GM21381 (cell line): ENCODE data around the gene VEGFB.

Source experiments
- ATAC-seq: cut with Tn5 transposase; IDR thresholded peaks from one replicate; pipeline ENCODE4 v1.9.1; 2021; ENCODE audit warnings: mild to moderate bottlenecking, moderate library complexity; ENCODE audit not compliant: unreplicated experiment

Gene VEGFB

GRCh38 chr11:64230171-64230984 is 4.0 kb upstream of the VEGFB start, which contains the start of gene DNAJC4:
Gene DNAJC4, plus strand, starts transcription at chr11:64230548. Its CDS starts 307 bp downstream, at chr11:64230855.
- peak; percentile 46 for ATAC-seq

DNA sequence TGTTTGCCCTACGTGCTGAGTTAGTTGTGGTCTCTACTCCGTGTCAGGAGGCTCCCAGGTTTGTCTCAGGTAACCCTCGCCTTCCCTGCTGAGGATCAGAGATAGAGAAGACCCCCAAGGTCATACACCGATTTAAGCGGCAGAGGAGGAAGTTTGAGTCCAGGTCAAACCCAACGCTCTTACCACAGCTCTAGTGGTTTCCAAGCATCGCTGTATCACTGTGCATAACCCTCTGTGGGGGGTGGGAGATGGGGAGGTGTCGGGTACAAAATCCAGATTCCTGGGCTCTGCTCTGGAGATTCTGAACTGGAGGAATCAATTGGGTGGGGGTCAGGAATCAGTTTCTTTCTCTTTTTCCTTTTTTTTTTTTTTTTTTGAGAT is 3.4 kb upstream of the VEGFB start:
- no peak for ATAC-seq

GRCh38 chr11:64231546-64231945 is 2.8 kb upstream of the VEGFB start:
- no peak for ATAC-seq

DNA sequence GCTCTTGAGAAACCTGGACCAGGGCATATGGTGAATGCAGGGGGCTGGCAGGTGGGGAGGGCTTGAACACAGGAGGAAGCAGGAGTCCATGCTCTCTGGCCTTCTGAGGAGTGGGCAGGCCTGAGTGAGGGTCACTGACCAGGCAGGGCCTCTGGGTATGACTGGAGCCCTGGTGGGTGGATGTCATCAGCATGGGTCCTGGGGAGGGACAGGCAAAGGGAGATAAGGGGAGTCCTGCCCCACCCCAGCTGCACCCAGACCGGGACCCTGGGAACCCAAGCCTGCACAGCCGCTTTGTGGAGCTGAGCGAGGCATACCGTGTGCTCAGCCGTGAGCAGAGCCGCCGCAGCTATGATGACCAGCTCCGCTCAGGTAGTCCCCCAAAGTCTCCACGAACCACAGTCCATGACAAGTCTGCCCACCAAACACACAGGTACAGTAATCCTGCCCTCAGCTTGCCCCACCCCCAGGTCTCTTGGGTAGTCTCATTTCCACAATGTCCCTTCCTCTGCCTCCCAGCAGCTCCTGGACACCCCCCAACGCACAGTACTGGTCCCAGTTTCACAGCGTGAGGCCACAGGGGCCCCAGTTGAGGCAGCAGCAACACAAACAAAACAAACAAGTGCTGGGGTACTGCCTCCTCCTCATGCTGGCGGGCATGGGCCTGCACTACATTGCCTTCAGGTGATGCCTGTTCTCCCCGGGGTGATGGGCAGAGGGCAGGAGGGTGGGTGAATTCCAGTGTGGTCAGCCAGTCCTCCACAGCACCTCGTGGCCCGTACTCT is 2.0 kb upstream of the VEGFB start:
- ATAC-seq, result no peak

DNA sequence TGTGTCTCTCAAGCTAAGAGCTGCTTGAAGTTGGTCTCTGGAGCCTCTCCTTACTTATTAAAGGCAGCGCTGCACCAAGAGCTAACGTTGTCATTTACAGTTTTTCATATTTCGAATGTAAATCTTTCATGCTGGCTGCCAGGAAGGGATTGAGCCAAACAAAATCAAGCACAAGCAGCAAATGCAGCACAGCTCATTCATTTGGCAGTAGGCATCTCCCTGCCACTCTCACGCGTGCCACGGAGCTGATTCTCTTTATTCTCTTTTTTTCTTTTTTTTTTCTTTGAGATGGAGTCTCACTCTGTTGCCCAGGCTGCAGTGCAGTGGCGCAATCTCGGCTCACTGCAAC is 1.4 kb upstream of the VEGFB start:
- no peak for ATAC-seq

DNA sequence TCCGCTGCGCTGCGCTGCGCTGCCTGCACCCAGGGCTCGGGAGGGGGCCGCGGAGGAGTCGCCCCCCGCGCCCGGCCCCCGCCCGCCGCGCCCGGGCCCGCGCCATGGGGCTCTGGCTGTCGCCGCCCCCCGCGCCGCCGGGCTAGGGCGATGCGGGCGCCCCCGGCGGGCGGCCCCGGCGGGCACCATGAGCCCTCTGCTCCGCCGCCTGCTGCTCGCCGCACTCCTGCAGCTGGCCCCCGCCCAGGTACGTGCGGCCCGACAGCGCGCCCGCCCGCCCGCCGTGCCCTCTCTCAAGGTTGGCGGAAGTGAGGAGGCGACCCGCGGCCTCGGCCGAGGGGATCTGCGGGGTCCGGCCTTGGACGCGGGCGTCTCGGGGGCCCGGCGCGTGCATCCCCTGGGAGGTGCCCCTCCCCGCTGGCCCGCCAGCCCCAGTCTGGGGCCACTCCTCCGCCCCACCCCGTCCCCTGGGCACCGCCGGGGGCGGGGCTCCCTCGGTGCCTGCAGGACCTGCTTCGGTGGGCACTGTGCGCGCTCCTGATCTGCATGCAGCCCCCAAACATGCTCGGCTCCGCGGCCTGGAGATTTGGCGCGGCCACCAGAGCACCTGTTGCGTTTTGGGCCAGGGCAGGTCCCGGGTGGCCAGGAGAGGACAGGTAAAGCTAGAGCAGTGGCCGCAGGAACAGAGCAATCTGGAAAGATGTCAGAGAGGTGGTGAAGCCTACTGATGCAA is 429 bp downstream of the VEGFB start:
- peak; percentile 20 for ATAC-seq

GRCh38 chr11:64235437-64236161 is 1.2 kb downstream of the VEGFB start:
- ATAC-seq, result no peak

DNA sequence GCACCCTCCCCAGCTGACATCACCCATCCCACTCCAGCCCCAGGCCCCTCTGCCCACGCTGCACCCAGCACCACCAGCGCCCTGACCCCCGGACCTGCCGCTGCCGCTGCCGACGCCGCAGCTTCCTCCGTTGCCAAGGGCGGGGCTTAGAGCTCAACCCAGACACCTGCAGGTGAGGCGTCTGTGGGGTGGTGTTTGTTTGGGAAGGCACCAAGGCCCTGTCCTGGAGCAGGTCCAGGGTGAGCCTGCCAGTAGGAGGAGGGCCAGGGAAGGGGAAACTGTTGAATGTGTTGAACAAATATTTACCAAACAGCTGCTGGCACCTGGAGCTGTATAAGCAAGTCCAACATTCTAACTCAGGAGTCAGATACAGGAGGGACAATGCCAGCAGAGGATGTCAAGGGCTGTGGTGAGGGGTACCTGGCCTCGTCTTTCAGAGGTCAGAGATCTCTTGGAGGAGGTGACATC is 3.1 kb downstream of the VEGFB start:
- ATAC-seq, result no peak

GRCh38 chr11:64238076-64238475 is 3.7 kb downstream of the VEGFB start:
- no peak for ATAC-seq

DNA sequence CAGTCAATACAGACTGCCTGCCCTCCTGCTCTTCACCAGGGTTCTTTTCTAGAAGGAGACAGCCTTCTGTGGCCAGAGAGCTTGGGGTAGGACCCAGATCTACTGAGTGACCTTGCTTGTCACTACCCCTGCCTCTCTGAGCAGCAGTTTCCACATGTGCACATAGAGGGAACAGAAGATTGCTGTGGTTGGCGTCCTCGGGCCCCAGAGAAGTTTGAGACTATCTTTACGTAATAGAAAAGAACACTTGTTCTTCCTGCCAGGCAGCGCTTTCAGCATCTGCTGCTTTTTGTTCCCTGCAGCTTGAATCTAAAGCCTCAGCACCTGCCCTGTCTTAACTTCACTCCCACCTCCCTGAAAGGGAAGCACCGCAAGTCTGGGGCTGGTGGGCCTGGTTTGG is 4.6 kb downstream of the VEGFB start:
- ATAC-seq, result no peak

GRCh38 chr11:64239662-64240434 is 5.5 kb downstream of the VEGFB start:
- ATAC-seq, result peak; percentile 3

DNA sequence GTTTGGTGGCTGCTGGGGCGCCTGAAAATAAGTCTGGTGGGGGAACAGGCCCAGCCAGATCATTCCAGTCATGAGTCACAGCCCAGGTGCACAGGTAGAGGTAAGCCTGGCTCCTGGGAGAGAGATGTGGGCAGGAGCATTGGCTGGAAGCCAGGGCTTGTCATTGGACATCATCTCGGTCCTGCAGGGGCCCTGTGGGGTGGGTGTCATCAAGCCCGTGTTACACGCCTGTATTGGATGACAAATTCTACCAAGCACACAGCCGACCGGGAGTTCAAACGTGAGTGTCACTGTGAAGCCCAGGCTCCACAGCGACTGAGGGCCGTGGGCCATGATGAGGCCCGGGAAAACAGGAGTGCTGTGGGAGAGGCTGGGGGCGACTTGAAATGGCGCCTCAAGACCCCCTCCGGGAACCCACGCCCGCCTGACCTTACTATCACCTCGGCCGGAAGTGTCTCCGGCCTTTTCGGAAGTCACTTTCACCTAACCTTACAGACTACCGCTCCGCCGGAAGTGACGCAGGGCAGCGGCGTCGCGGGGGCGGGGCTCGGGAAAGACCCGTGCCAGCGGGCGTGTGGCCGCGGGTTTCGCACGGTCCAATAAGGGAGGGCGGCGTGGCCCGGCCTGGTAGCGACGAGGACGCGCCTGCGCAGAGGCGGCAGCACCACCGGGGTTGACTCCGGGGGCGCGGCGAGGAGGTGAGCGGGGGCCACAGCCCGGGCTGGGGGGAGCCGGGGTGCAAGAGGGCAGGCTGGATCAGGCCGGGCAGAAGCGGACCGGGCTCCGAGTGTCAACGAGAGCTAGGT is 6.3 kb downstream of the VEGFB start, which contains the start of gene FKBP2:
TSS of gene FKBP2 (plus strand) at position 661 of the 806 bp plus-strand sequence. CDS start 1,293 bp downstream, outside the sequence.
- ATAC-seq, result peak; percentile 44

DNA sequence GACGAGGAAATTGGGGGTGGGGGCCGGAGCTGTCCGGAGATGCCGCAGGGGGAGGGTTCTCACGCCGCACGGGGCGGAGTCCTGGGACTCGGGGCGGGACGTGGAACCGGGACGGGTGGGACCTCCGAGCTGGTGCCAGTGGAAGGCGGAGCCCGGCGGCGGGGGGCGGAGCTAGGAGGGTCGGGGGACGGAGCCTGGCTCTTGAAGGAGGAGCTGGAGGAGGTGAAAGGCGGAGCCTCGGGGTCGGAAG is 6.8 kb downstream of the VEGFB start:
- ATAC-seq, result peak; percentile 57

DNA sequence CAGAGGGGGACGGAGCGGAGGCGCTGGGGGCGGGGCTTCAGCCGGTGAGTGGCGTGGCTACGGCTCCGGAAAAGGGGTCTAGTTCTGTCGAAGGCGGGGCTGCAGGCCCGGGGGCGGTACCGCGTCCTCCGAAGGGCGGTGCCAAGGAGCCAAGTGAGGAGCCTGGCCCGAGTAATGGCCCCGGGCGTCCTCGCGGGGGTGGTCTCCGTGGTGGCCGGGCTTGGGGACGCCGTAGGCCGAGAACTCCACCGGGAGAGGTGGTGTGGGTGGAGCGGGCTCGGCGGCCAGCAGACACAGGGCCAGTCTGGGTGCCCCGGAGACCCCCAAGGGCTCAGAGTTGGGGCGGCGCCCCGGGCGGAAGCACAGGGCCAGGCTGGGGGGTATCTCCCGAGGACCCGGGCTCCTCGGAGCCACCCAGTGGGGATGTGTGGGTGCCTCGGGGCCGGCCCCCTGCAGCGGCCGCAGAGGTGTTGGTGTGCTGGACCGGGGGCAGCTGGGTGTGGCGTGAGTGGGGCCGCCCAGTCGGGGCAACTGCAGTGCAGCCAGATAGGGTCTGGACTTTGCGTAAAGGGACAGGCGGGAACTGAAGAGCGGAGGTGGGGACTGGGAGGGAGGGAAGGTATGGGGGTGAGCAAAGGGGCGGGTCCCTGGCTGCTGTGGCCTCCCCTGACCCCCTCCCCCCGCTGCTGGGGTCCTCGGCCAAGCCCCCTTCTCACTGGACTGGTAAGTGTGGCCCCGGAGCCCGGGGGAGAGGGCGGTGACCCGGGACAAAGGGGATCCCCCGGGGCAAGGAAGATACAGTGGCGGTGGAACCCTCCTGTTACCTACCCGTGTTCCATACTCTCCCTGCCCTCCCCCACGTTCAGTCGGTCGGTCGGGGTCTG is 7.3 kb downstream of the VEGFB start:
- ATAC-seq, result peak; percentile 5

- ATAC-seq, result no peak
Observed at GRCh38 chr11:64243236-64243854, 9.0 kb downstream of the VEGFB start.

DNA sequence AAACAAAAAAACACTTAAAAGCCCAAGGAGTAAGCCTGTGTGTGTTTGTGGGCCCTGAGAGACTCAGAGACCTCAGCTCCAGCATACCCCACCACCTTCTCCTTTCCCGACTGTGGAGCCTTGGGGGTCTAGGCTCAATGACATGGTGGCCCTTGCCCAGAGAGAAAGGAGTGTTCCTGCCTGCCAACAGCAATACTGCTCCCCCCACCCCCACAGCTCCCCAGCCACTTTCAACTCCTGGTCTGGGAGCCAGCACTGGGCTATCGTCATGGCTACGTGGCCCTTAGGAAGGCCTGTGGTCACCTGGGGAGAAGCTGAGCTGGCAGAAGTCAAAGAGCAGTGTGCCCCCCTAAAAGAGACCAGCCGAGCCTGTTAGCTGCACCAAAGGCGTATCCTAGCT is 9.7 kb downstream of the VEGFB start:
- ATAC-seq, result no peak

DNA sequence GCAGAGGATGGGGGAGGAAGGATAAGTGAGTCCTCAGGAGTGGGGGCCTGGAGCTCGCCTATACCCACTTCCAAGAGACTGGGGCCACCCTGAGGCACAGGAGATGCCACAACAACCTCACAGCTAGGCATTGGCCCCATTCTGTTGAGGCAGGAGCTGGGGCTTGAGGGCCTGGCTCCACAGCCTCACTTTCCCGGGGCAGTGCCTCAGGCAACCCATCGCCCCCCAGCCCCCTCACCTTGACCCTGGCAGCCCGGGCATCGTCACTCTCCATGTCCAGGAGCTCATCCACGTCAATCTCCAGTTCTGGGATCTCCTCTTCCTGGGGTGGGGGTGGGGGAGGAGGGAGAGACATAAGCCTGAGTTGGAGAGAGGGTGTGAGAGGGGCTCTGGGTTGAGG is 10.6 kb downstream of the VEGFB start:
- no peak for ATAC-seq

DNA sequence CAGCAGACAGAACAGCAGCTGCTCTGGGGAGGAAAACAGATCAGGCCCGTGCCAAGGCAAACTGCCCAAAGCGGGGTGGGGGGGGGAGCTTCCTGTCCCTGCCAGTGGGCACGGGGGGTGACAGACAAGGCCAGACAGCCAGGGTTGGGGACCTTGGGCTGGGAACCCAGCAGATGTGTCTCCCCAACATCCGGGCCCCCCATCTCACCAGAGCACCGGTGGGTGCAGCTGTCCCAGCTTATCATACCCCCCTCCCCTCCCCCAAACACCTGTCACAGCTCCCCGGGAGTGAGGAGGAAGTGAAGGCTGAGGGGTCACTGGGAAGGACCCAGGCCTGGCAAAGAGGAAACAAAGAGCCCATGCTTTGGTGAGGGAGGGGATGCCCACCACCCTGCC is 11.0 kb downstream of the VEGFB start:
- no peak for ATAC-seq
